Measurements from ENCODE around the gene ATG101. TPM values are rescaled to one million over a fixed set of nuclear protein-coding genes. Genes with fewer than 3 reads are reported as not detected.

The ATG101 gene
- total and polyA plus RNA-seq, 9 of the 15 experiments (the other 6 are each of a cell fraction or from before 2014, with no cell fraction given): 2.9 to 52.4 (median 29.7) TPM

GRCh38 chr12:52038447-52038846 is 31.3 kb upstream of the ATG101 start (continued):
- TF ChIP-seq, protein P1, sequence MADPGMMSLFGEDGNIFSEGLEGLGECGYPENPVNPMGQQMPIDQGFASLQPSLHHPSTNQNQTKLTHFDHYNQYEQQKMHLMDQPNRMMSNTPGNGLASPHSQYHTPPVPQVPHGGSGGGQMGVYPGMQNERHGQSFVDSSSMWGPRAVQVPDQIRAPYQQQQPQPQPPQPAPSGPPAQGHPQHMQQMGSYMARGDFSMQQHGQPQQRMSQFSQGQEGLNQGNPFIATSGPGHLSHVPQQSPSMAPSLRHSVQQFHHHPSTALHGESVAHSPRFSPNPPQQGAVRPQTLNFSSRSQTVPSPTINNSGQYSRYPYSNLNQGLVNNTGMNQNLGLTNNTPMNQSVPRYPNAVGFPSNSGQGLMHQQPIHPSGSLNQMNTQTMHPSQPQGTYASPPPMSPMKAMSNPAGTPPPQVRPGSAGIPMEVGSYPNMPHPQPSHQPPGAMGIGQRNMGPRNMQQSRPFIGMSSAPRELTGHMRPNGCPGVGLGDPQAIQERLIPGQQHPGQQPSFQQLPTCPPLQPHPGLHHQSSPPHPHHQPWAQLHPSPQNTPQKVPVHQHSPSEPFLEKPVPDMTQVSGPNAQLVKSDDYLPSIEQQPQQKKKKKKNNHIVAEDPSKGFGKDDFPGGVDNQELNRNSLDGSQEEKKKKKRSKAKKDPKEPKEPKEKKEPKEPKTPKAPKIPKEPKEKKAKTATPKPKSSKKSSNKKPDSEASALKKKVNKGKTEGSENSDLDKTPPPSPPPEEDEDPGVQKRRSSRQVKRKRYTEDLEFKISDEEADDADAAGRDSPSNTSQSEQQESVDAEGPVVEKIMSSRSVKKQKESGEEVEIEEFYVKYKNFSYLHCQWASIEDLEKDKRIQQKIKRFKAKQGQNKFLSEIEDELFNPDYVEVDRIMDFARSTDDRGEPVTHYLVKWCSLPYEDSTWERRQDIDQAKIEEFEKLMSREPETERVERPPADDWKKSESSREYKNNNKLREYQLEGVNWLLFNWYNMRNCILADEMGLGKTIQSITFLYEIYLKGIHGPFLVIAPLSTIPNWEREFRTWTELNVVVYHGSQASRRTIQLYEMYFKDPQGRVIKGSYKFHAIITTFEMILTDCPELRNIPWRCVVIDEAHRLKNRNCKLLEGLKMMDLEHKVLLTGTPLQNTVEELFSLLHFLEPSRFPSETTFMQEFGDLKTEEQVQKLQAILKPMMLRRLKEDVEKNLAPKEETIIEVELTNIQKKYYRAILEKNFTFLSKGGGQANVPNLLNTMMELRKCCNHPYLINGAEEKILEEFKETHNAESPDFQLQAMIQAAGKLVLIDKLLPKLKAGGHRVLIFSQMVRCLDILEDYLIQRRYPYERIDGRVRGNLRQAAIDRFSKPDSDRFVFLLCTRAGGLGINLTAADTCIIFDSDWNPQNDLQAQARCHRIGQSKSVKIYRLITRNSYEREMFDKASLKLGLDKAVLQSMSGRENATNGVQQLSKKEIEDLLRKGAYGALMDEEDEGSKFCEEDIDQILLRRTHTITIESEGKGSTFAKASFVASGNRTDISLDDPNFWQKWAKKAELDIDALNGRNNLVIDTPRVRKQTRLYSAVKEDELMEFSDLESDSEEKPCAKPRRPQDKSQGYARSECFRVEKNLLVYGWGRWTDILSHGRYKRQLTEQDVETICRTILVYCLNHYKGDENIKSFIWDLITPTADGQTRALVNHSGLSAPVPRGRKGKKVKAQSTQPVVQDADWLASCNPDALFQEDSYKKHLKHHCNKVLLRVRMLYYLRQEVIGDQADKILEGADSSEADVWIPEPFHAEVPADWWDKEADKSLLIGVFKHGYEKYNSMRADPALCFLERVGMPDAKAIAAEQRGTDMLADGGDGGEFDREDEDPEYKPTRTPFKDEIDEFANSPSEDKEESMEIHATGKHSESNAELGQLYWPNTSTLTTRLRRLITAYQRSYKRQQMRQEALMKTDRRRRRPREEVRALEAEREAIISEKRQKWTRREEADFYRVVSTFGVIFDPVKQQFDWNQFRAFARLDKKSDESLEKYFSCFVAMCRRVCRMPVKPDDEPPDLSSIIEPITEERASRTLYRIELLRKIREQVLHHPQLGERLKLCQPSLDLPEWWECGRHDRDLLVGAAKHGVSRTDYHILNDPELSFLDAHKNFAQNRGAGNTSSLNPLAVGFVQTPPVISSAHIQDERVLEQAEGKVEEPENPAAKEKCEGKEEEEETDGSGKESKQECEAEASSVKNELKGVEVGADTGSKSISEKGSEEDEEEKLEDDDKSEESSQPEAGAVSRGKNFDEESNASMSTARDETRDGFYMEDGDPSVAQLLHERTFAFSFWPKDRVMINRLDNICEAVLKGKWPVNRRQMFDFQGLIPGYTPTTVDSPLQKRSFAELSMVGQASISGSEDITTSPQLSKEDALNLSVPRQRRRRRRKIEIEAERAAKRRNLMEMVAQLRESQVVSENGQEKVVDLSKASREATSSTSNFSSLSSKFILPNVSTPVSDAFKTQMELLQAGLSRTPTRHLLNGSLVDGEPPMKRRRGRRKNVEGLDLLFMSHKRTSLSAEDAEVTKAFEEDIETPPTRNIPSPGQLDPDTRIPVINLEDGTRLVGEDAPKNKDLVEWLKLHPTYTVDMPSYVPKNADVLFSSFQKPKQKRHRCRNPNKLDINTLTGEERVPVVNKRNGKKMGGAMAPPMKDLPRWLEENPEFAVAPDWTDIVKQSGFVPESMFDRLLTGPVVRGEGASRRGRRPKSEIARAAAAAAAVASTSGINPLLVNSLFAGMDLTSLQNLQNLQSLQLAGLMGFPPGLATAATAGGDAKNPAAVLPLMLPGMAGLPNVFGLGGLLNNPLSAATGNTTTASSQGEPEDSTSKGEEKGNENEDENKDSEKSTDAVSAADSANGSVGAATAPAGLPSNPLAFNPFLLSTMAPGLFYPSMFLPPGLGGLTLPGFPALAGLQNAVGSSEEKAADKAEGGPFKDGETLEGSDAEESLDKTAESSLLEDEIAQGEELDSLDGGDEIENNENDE (IDR thresholded peaks at IDR 0.05; ENCODE audit: low read depth, low read length): no peak
- TF ChIP-seq ZSCAN32 (CRISPR knock-in tag; IDR thresholded peaks at IDR 0.05): no peak
- no peak for TF ChIP-seq ZNF121 (CRISPR knock-in tag; conservative IDR thresholded peaks at IDR 0.05)

Data from K562 (cell line).